GM21717 (cell line): ENCODE data around the gene WASHC4.
"Not testable (repeated sequence)": the region's sequence is repeated elsewhere in the genome, so short reads cannot be mapped to it uniquely, and the experiment has no call there.

Experiments
- ATAC-seq: cut with Tn5 transposase; IDR thresholded peaks from one replicate; pipeline ENCODE4 v1.9.1; 2021; ENCODE audit warnings: mild to moderate bottlenecking, moderate library complexity; ENCODE audit not compliant: unreplicated experiment

WASHC4 gene

GRCh38 chr12:105091476-105092206 lies 15.9 kb upstream of the WASHC4 start:
- ATAC-seq = no peak

GRCh38 chr12:105092336-105092735 lies 15.2 kb upstream of the WASHC4 start:
- no peak for ATAC-seq

GRCh38 chr12:105095338-105095737 lies 12.2 kb upstream of the WASHC4 start:
- ATAC-seq = not testable (repeated sequence)

DNA sequence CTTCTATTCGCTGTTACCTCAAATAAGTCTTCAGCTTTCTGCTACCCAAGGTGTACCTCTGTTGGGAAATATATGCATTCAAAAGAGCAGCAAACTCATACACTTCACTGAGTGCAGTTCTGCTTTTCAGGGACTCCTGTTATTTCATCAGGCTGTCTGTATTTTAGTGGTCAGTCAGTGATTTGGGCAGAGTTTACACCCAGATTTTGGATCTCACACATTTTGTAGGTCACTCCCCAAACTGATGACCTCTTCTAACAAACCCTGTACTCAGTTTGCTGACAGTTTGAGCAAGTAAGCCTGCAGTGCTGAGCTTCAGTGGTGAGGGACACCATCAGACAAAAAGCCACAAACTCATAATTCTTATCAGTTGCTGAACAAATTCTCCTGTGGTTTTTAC lies 8.2 kb upstream of the WASHC4 start:
- ATAC-seq = no peak

DNA sequence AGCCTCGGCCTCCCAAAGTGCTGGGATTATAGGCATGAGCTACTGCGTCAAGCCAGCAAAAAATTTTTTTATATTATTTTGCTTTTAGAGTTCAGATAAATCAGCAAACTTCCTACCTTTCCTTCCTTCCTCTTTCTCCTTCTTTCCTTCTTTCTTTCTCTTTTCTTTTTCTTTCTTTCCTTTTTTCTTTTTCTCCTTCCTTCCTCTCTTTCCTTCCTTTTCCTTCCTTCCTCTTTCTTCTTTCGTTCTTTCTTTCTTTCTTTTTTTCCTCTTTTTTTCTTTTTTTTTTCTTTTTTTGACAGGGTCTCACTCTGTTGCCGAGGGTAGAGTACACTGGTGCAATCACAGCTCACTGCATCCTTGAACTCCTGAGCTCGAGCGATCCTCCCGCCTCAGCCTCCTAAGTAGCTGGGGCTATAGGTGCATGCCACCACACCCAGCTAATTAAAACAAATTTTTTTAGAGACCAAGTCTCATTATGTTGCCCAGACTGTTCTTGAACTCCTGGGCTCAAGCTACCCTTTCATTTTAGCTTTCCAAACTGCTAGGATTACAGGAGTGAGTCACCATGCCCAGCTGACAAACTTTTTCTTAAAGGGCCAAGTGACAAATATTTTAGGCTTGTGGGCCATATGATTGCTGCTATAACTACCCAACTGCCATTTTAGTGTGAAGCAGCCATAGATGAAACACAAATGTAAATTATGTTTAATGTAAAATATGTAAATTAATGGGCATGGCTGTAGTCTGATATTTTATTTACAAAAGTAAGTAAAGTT lies 7.1 kb upstream of the WASHC4 start:
- no peak for ATAC-seq

GRCh38 chr12:105100998-105101397 lies 6.5 kb upstream of the WASHC4 start:
- ATAC-seq = no peak

DNA sequence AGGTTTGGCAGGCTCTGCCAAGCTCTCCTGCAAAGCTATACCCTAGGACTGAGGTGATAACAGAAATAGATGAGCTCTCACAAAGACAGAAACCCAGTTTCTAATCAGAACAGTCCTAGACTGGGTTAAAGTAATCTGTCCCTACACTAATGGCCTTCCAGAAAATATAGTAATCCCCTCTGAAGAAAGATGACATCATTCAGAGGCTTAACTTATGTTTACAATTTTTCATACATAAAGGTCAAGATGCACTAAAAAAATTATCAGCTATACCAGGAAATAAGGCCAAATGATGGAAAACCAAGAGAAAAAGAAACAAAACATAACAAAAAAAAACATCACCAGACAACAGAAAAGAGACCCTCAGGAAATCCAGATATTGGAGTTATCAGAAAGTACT lies 4.9 kb upstream of the WASHC4 start:
- ATAC-seq = no peak

DNA sequence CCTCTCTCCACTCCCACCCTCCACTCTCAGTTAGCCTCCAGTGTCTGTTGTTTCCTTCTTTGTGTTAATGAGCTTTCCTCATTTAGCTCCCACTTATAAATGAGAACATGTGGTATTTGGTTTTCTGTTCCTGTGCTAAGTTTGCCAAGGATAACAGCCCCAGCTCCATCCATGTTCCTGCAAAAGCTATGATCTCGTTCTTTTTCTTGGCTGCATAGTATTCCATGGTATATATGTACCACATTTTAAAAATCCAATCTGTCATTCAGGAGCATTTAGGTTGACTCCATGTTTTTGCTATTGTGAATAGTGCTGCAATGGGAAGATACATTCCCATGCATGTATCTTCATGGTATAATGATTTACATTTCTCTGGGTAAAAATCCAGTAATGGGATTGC lies 2.8 kb upstream of the WASHC4 start:
- ATAC-seq = no peak

DNA sequence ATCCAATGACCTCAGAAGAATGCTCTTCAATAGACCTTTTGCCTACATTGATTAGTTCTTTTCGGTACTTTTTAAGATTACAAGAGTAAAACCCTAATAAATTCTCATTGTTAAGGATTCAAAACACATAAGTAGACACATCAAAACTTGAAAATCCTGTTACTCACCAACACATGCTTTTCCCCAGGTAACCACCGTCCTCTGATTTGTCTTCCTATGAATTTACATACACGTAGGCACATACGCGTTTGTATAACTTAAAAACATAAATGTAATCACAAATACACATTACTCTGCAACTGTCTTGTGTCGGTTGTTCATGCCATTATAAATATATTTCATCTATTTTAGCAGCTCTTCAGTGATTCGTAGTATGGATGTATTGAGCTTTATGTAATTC lies 910 bp upstream of the WASHC4 start:
- no peak for ATAC-seq

DNA sequence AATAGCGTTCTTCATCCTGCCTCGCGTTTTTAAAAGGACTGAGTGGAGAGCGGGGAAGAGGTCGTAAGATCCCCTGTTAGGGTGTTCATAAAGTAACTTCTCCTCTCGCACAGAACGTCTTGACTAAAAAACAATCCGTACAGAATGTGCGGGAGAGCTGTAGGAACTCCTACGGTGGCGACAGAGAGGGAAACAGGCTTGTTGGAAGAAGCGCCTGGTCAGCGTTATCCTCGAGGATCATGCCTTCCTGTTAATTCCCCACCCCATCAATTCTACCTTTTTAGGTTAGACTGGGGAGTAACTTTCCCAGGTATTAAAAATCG lies 399 bp upstream of the WASHC4 start:
- peak; percentile 25 for ATAC-seq

DNA sequence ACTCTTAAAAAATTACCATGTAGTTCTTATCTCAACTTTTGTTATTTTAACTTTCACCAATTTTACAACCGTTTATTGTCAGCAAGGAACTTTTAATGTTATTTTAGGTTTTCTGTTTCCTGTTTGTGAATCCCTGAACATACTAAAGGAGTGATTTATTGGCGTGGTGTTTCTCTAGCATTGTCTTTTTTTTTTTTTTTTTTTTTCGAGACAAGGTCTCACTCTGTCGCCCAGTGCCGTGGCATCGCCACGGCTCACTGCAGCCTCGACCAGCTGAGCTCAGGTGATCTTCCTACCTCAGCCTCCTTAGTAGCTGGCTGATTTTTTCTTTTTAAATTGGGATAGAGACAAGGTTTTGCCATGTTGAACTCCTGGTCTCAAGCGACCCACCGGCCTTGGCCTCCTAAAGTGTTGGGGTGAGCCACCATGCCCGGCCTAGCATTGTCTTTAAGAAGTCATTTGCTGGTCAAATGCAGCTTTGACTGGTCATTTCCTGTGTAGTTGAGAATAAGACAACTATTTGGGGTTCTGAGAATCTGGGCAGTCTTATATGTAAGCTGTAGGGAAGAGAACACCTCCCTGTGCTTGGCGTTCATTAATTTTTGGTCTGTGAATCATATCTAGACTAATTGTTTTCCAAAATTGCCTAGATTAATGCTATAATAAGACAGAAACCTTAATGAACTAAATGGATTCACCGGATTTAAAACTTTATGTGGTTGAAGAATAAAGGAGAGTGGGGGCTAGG lies 2.1 kb downstream of the WASHC4 start:
- no peak for ATAC-seq

DNA sequence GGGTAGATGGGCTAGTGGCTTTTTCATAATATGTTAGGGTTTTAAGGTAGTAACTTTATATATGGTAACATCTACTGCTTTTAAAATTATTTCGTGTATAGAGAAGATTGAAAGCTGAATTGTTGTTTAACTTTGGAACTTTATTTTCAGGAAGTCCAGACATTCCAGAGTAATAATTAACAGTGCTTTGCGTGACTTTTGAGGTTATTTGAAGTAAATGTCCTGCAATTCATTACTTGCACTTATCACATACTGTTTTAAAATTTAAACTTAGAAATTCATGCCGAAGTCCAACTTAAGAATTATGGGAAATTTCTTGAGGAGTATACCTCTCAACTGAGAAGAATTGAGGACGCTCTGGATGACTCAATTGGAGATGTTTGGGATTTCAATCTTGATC lies 3.3 kb downstream of the WASHC4 start:
- ATAC-seq = no peak

GRCh38 chr12:105113094-105113493 lies 5.6 kb downstream of the WASHC4 start:
- no peak for ATAC-seq

DNA sequence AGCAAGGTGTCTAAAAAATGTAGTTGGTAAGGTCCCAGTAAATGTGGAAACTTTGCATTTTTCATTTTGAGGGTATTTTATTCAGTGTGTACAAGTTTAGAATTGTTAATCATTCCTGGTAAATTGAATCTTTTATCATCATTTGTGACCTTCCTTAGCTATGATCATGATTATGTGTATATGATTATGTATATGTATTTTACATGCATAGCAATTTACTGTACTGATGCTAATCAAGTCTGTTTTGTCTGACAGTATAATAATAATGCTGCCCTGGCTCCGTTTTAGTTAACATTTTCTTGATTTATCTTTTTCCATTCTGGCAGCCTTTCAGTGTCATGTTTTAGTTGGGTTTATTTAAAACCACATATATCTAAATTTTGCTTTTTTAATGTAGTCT lies 9.4 kb downstream of the WASHC4 start:
- no peak for ATAC-seq

DNA sequence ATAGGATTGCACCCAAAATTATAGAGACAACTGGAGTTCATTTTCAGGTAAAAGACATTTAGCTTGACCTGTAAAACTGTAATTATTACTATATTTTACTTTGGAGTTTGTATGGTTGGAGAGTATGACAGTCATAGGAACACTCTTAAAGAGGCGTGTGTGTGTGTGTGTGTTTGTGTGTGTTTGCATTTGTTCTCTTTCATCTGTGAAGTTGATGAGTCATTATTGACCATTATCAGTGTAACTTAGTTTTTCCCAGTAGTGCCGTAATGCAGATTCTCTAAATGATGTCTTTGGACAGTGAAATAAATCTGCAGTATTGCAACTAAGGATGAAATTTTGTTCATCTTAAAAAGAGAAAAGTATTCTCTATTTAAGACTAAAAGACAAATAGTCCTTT lies 13.0 kb downstream of the WASHC4 start:
- ATAC-seq = no peak

DNA sequence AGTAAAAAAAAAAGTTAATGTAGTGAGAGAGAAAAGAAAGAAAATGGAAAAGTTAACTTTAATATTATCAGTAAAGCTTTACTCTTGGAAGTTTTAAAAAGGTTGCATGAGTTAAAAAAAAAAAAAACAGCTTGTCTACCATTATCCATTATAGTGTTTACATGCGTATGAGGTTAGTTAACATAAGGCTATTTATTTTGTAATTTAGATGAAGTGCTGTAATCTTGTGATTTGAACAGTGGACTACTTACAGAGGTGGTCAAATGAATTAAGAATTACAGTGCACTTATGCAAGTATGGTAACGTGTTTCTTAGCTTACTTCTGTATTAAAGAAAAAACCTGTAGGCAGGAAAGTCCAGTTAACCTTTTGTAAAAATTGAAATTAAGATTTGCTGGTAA lies 30.7 kb downstream of the WASHC4 start:
- no peak for ATAC-seq

GRCh38 chr12:105141320-105141922 lies 33.9 kb downstream of the WASHC4 start:
- ATAC-seq = no peak

- no peak for ATAC-seq
These were observed 34.7 kb downstream of the WASHC4 start for GRCh38 chr12:105142259-105142658.

DNA sequence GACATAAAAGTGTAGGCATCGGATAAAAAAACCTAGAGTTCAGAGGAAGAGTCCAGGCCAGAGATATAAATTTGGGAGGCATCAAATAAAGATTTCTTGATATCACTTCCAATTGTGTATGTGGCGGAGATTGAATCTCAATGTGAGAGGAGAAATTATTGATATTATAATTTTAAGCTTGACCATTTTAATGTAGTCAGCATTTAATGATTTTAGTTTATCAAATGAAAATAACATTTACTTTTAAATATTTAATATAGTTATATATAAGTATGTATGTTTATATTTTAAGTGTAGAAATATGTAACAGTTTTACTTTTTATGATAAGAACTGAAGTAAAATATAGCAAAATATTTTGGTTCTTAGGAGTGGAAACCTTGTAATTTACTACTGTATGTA lies 48.7 kb downstream of the WASHC4 start:
- no peak for ATAC-seq

- ATAC-seq = no peak
These were observed 50.1 kb downstream of the WASHC4 start for GRCh38 chr12:105157606-105158005.

DNA sequence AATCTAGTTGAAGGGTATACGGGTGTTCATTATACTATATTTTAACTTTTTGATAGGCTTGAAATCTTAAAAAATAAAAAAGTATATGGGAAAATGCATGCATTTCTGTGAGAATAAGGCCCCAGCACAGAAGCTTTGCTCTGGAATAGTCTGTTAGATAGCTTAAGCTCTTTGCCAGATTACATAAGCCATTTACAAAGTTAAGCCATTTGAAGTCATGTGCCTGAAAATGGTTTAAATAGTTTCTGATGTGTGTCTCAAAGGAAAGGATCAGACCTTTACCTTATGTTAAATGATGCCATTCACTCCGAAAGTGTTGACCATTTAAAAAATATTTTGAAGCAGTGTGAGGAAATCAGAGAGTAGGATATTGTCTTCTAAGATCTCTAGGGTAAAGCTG lies 51.3 kb downstream of the WASHC4 start:
- ATAC-seq = no peak

DNA sequence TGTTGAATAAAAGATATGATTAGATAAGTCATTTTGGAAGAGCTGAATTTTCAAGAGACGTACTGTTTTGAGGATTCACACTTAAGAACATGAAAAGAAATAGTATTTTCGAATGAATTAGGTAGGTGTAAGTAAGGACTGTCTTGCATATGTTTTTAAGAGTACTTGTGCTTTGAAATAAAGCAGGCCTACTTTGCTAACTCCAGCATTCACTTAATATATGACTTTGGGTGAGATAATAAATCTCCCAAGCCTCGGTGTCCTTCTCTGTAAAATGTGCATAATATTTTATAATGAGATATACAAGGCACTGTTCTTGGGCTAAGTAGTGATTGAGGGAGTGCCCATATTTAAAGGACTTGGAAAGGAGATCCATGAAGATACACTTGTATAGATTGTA lies 54.6 kb downstream of the WASHC4 start:
- ATAC-seq = no peak
